HG03097 (cell line): ENCODE measurements around the gene EBPL.
"Not testable (repeated sequence)": the region's sequence is repeated elsewhere in the genome, so short reads cannot be mapped to it uniquely, and the experiment has no call there.

Experiments
- ATAC-seq: cut with Tn5 transposase; IDR thresholded peaks from one replicate; pipeline ENCODE4 v1.9.1; 2021; ENCODE audit not compliant: unreplicated experiment, low FRiP score

EBPL gene

DNA sequence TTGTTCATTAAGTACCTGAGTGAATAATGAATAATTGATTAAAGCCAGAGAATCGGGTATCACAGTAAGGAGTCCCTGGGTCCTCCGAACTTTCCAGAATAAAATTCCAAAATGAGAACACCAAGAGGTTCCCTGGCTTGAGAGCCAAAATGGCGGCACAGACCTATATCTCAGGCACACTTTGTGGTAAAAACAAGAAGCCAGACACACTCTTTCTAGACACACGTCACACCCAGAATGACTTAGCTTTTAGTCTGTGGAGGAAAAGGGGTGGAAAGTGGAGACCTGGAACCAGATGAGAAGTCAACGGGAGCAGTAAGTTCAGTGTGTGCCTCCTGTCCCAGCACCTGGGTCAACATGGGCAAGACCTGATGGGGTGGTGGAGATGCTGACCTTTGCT is 54.6 kb downstream of the EBPL start:
- no peak for ATAC-seq

DNA sequence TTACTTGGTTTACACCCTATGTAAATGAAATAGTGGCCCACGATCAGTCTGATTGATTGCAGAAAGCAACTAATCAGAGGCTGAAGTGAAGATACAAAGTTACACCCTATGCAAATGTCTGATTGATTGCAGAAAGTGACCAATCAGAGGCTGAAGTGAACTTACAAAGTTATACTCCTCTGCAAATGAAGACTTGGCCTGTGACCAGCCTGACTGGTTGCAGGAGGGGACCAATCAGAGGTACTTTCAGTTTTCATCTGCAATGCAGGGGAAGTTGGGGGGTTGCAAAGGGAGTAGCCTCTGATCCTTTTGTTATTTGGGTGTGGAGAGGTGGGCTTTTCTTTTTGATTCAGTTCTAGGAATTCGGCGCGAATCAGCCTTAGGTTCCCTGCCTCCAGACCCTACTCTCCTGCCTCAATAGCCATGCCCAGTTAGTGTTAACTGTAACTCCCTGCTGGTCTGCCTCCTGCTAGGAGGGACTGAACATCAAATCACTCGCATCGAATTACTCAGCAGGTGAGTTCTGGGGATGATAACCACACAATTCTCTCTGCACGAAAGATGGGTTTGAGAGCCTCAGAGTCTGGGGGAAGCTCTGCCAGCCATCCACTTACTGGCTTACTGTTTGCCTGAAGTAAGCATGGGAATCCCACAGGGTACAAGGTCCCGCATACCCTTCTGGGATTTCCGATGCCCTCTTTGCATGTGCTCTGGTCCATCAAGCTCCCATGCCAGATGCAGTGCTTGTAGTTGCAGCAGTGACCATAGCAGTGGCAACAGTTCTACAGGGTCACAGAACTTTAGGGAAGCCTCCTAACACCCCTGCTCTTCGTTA is 55.5 kb downstream of the EBPL start:
- no peak for ATAC-seq

DNA sequence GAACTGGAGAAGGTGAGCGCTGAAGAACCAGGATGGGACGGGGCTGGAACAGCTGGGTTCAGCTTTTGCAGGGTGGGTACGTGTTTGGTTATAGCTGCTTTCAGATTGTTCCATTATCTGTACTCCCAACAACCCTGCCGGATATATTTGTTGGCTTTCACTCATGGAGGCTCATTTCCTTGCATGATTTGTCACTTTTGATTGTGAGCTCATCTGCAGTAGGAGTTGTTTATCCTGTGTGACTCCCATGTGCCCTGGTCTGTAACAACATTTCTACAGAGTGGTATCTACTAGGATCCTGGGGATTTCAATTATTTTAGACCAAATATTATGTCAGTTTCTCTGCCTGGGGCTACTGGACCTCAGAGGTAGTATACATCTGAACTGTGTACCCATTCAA is 57.6 kb downstream of the EBPL start:
- ATAC-seq, result no peak

DNA sequence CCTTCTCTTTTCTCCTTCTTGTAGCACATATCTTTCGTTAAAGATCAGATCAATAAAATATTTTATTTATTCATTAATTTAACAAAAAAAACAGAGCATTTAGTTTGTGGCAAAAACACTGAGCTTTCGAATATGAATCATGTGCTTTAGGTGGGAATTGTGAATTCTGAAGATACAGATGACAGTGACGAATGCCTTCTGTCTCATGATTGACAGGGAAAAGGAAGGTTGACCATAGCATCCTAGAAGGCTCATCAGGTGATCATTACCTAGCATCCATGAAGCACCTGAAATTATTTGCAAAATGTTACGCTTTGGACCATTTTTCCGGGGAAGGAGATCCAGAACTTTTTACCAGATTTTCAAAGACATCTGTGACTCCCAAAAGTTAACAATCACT is 59.1 kb downstream of the EBPL start:
- ATAC-seq, result no peak

DNA sequence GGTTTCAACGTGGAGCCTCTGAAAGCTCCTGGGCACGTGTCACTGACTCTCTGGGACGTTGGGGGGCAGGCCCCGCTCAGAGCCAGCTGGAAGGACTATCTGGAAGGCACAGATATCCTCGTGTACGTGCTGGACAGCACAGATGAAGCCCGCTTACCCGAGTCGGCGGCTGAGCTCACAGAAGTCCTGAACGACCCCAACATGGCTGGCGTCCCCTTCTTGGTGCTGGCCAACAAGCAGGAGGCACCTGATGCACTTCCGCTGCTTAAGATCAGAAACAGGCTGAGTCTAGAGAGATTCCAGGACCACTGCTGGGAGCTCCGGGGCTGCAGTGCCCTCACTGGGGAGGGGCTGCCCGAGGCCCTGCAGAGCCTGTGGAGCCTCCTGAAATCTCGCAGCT is 60.7 kb downstream of the EBPL start:
- ATAC-seq, result no peak

DNA sequence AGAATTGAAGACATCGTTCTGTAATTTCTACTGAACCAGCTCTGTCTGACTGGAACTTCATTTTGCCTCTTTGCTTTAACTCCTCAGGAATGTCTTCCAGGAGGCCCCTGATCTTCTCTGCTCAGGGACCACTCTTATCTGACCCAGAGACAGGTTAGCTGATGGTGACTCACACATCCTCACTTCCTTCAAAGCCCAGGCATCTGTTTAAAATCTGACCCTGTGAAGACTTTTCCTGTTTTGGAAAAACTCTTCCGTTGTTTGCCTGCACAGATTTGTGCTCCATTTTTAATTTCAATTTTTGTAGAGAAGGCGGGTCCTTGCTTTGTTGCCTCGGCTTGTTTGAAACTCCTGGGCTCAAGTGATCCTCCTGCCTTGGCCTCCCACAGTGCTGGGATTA is 61.3 kb downstream of the EBPL start:
- no peak for ATAC-seq

DNA sequence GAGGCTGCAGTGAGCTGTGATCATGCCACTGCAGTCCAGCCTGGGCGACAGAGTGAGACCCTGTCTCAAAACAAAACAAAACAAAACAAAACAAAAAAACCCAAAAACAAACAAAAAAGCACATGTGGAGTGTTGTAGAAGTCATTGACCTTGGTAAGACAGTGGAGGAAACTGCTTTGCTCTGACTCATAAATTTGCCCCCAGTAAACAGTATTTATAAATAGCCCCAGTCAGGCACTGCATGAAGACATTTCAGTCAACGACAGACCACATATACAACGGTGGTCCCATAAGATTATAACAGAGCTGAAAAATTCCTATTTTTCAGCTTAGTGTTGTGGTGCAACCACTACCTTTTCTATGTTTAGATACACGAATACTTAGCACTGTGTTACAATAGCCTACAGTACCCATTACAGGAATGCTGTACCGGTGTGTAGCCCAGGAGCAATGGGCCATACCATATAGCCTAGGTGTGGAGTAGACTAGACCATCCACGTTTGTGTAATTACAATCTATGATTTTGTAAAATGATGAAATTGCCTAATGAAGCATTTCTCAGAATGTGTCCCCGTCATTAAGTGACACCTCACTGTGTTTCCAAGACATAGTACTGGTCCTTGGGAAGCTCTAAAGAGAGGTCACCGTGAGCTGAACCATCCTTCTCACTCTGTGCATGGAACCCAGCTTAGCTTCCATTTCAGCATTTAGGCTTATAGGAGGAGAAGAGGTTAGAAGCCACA is 61.9 kb downstream of the EBPL start:
- ATAC-seq, result no peak

DNA sequence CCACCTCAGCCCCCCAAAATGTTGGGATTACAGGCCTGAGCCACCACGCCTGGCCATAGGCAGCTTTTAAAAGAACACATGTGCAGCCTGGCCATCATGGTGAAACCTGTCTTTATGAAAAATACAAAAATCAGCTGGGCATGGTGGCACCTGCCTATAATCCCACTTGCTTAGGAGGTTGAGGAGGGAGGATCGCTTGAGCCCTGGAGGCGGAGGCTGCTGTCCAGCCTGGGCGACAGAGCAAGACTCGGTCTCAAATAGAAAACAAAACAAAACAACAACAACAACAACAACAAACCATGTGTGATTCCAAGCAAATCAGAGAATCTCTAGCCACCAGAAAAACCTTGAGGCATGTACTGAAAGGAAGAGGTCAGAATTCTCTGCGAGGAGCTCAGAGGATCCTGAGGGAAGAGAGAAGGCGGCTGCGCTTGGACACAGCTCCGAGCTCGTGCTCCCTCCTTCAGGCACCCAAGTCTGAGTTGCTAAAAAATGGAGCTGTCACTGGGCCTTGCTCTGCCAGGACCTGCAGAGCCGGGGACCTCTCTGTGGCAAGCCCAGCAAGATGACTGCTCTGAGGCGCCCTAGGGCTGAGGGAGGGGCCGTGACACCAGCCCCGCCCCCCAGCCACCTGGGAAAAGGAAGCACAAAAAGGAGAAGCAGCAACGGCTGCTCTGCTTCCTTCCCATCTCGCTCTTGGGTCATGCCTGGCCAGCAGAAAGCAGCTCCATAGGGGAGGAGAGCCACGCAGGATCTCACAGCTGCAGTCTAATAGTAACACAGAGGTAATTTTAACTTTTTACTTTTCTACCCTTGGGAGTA is 63.2 kb downstream of the EBPL start, which contains the start of gene ARL11:
Gene ARL11 (plus strand): TSS at position 677 of the 822 bp plus-strand sequence. CDS start 1,941 bp downstream, outside the sequence.
- ATAC-seq, result peak; percentile 76

DNA sequence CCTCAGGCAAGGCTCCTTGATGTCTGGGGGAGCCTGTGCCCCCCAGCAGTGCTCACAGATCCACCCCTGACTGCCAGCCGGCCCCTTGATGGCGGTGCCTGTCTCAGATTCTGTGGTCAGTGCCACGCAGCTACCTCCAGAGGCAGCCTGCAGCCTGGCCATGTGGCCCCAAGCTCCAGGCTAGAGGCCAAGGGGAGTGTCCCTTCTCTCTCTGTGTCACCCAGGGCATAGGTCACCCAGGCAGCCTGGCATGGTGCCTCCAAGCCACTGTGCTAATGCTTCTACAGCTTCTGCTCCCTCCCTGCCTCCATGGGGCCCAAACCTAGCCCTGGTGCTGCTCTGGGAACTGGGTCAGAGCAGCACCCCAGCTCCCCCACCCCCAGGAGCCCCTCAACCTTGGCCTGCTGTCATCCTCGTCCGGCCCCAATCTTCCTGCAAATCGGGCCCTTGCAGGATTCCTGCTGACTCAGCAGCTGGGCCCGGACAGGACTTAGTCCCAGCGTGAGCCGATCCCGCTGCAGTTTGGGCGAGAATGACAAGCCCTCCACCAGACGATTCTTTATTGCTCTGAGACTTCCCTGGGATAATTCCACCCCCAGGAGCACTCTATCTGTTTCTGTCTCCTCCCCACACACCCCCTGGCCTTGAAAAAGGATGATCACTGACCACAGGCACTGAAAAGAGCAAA is 65.8 kb downstream of the EBPL start:
- no peak for ATAC-seq

DNA sequence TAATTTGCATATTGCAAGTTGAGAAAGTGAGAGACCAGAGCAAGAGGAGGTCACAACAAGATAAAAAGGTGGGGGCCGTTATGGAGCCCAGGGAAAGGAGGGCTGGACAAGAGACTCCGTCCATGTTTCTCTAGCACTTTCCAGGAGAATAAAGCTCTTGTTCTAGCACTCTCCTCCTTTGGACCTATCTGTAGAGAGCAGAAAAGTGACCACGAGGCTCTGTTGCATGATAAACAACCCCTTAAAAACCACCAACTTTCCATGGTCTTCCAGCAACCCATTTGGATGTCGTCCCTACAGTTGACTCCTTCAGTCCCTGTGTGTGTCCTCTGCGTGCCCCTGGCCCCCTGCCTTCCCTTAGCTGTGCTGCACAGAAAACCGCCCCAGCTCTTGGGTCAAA is 67.1 kb downstream of the EBPL start:
- no peak for ATAC-seq

DNA sequence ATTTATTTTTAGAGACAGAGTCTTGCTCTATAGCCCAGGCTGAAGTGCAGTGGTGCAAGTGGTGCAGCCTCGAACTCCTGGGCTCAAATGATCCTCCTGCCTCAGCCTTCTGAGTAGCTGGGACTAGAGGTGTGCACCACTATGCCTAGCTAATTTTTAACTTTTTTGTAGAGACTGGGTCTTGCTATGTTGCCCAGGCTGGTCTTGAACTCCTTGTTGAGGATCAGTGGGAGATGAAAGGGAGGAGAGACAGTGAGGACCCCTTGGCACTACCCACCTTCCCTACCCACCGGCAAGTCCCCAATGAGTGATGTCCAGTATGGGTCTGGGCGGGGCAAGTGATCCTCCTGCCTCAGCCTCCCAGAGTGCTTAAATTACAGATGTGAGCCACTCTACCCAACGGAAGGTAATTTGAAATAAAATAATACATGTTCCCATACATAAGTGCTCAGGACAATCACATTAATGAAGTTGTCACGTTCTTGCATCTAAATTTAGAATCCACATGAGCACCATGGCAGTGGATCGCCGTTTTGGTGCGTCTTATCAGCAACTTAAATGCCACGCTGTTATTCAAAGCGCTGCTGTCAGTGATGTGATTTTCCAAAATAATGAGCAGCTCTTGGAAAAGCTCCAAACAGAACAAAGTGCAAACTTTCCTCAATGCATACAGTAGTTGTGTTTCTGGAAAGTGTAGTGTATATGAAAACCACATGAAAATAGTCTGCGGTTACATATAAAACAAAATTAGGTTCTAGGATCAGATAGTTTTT is 68.9 kb downstream of the EBPL start:
- ATAC-seq, result no peak

DNA sequence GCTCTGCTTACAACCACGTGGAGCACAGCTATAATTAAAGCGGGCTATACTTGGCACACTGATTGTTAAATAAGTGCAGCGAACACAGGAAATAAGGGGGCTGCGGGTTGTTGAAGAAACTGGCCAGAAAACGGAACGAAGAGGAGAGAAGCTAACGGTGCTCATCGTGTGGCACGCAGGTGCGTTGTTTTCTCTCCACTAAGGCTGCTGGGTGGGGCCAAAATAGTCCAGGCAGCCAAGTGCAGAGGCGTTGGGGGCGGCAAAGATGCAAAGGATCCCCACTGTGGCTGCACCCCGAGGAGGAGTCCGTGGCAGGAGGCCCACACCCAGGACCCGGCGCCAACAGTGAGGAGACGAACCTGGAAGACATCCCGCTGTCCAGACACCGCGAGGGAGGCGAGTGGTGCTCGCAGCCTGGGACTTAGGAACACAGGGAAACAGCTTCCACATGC is 71.1 kb downstream of the EBPL start:
- ATAC-seq, result no peak

DNA sequence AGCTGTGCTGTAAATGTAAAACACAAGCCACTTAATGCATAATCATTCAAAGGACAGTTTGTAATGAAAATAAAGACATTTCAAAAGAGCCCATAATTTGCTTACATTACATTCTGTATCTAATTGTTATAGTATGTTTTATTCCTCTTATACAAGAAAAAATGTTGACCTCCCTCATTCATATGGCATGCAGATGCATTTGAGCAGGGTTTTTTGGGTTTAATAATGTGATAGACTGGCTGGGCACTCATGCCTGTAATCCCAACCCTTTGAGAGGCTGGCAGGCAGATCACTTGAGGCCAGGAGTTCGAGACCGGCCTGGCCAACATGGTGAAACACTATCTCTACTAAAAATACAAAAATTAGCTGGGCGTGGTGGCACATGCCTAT is 74.6 kb downstream of the EBPL start:
- no peak for ATAC-seq

DNA sequence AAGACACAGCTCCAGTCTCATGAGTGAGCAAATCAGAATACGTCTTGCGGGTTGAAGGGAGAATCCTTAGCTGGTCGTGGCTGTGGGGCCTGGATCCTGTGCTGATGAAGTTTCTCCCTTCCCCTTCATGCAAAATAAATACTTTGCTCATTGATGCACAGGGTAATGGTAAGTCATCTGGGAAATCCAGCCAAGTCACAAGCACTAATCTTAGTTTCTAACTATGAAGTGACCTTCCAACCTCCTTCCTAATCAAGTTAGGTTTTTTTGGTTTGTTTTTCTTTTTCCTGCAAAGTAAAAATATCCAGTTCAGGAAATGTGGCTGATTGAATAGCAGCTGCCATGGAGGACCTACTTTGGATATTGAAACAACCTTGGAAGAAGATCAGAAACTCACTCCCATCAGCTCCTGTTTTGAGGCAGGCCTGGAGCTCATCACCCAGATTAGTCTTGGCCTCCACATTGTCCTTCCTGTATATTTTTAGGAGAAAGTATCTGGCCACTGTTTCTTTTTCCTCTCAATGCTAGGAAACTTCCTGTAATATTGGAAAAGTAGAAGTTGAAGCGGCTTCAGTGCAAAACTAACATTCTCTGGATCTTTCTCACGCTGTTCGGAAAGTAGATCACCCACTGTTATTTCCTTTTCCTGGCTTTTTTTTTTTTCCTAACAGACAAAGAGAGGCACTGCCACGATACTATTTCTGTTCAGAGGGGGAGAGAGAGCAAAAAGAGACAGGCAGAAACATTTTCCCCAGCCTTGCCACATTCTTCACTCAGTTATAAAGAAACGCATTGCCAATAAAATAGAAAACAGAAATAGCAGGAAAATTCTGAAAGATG is 75.2 kb downstream of the EBPL start:
- no peak for ATAC-seq

DNA sequence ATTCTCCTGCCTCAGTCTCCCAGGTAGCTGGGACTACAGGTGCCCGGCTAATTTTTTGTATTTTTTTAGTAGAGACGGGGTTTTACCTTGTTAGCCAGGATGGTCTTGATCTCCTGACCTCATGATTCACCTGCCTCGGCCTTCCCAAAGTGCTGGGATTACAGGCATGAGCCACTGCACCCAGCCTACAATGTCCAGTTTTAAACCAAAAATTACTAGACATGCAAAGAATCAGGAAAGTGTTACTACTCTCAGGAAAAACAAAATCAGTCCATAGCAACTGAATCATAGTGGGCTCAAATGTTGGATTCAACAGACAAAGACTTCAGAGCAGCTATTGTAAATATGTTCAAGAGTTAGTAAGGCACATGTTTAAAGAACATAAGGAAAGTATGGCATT is 79.2 kb downstream of the EBPL start:
- ATAC-seq, result not testable (repeated sequence)
